GM21447 (cell line): ENCODE measurements around the gene CCL2.

Experiments used
- ATAC-seq: cut with Tn5 transposase; IDR thresholded peaks from one replicate; pipeline ENCODE4 v1.9.1; 2021; ENCODE audit not compliant: unreplicated experiment

Gene CCL2

GRCh38 chr17:34237458-34237857 lies 17.6 kb upstream of the CCL2 start:
- ATAC-seq, result no peak

DNA sequence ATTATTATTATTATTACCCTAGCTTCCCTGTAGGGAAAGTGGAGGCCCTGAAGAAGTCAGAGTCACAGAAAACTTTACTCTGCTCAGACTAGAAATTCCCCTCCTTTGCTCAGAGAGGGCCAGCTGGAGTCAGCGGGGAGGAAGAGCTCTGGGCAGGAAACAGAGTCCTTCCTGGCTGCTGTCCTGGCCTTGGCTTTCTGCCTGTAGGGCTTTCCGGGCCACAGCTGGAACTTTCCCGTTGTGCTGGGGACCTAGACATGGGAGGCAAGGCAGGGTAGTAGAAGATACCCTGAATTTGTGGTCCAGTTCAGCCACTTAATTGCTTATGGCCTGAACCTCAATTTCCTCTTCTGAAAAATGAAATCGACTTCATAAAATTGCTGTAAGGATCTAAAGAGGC lies 14.0 kb upstream of the CCL2 start:
- no peak for ATAC-seq

GRCh38 chr17:34242587-34243363 lies 12.3 kb upstream of the CCL2 start:
- ATAC-seq, result no peak

DNA sequence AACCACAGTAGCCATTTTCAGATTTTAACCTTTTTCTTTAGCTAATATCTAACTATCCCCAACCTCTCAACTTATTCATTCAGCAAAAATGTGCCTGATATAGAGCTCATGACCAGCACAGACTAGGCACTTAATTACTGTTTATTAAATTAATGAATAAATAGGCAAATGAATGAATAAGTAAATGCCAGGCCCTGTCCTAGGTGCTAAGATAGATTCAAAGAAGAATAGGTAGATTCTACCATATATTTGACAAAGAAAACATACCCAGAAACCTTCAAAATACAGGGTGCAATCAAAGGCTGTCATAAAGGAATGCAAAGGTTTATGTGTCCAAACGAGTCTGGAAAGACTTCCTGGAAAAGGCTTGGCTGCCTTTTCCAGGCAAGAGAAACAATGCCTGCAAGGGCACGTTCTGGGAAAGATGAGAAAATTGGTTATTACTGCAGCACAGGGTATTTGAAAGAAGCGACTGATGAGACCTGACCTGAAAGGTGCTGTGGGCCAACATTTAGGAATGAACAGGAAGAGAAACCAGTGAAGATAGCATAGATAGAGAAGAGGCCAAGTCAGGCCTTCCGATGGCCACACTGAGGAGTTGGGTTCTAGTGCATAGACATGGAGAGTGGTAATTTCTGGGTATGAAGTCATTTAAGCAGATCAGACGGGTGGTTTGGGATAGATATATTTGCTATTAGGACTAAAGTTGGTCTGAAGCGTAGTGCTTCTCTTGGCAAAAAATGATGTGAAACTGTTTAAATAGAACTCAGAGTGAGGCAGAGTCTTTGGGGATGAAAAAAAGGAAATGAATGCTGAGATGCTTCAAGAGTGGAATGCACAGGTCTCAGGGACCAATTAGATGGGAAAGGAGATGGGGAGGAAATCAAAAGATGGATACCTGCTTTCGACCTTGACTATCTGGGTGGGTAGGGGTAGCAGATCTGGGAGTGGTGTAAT lies 11.4 kb upstream of the CCL2 start:
- no peak for ATAC-seq

GRCh38 chr17:34245351-34245905 lies 9.7 kb upstream of the CCL2 start:
- no peak for ATAC-seq

DNA sequence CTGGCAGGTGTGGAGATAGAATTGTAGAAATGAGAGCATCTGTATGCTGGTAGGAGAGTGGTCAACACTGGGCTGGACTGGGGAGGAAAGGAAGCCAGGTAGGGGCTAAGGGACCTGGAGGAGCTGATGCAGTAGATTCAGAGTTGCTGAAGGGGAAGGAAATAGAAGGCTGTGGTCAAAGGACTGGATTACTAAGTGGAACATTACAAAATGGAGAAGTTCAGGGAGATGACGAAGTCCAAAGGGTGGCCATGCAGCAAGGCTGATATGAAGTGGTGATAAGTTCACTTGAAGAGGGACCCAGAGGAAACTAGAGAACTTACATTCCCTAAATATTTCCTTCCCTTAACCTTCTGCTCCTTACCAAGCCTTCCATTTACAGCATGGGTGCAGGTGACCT lies 8.6 kb upstream of the CCL2 start:
- no peak for ATAC-seq

DNA sequence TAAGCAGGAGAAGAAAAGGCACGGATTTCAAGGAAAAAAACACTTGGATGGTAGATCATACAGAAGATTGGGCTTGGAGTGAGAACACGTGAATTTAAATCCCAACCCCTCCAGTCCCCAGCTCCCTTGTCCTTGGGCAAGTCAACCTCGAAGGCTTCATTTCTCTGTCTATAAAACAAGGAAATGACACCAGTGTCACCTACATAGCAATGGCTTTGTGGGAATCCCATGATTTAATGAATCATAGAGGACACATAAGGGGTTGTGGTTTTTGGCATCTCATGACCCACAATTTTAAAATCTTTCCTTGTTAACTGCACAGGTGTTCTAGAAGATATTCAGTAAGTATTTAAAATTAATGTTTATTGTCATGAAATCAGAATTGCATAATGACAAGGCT lies 8.2 kb upstream of the CCL2 start:
- no peak for ATAC-seq

GRCh38 chr17:34248511-34249024 lies 6.5 kb upstream of the CCL2 start:
- no peak for ATAC-seq

DNA sequence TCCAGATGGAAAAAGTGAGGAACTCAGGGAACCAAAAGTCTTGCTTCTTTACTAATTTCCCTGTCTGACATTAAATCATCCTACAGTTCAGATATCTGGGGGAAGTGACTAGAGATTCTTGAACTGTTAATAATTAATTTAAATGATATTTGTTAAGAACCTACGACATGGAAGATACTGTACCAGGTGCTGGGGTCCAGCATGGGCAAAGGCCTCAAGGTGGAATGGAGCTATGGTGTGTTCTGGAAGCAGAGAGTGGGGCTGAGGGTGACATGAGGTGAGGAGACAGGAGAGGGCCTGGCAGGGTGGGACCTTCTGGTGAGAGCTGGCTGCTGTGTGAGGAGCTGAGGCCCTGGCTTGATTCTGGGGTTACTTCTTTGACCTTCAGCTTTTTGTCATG lies 6.0 kb upstream of the CCL2 start:
- no peak for ATAC-seq

- ATAC-seq, result no peak
Observed at GRCh38 chr17:34249478-34249877, 5.6 kb upstream of the CCL2 start.

DNA sequence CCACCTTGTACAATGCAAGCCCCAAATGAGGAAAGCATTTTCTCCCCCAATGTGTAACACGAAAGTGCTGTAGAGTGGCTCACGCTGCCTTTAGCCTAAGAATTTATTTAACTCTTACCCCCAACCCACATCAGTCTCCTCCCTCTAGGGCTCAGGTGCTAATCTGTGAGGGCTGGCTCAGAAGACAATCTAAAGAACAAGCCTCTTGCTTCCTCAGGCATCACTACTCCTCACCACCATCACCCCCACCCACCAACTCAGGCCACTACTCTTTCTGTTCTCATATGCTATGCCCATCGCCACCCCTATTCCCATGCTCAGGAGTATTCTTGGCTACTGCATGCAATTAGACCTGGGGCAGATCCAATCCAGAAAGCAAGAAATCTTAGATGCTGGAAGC lies 3.9 kb upstream of the CCL2 start:
- no peak for ATAC-seq

DNA sequence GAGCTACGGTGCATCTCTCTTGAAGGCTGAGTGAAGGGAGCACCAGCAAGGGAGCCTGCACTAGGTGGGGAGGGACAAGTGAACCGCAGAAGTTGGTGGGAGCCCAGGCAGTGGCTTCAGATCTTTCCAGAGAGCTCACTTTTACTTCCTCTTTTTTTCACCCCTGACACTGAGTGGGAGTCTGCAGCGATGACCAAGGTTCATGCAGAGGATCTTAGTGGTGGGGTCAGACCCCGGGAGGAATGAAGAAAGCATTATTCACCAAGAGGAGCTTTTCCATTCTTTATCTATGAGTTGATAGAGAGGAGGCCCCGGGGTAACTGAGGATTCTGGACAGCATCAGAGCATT lies 3.0 kb upstream of the CCL2 start:
- ATAC-seq, result no peak

- ATAC-seq, result no peak
Observed at GRCh38 chr17:34252444-34253138, 2.5 kb upstream of the CCL2 start.

- ATAC-seq, result no peak
Observed at GRCh38 chr17:34253139-34253525, 2.0 kb upstream of the CCL2 start.

- ATAC-seq, result no peak
Observed at GRCh38 chr17:34254146-34254545, 939 bp upstream of the CCL2 start.

DNA sequence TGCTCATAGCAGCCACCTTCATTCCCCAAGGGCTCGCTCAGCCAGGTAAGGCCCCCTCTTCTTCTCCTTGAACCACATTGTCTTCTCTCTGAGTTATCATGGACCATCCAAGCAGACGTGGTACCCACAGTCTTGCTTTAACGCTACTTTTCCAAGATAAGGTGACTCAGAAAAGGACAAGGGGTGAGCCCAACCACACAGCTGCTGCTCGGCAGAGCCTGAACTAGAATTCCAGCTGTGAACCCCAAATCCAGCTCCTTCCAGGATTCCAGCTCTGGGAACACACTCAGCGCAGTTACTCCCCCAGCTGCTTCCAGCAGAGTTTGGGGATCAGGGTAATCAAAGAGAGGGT lies 272 bp downstream of the CCL2 start:
- ATAC-seq, result no peak

- ATAC-seq, result no peak
Observed at GRCh38 chr17:34255841-34256240, 756 bp downstream of the CCL2 start.

- ATAC-seq, result no peak
Observed at GRCh38 chr17:34257299-34257985, 2.4 kb downstream of the CCL2 start.

GRCh38 chr17:34257986-34258326 lies 2.9 kb downstream of the CCL2 start:
- ATAC-seq, result no peak

DNA sequence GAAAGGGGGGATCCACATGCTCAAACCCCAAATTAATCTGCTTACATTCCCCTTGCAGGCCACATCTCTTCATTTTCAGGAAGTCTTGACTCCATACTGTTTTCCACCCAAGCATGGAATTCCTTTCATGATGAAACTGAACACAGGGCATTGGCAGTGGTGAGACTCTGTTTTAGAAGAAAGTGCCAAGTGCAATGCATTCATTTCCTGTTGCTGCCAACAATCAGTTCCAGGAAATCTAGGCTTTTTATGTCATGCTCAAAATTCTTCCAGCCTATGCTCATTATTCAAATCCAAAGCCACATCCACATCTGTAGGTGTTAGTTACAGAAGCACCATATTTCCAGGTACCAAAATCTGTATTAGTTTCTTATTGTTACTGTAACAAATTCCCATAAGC lies 4.1 kb downstream of the CCL2 start:
- ATAC-seq, result no peak

DNA sequence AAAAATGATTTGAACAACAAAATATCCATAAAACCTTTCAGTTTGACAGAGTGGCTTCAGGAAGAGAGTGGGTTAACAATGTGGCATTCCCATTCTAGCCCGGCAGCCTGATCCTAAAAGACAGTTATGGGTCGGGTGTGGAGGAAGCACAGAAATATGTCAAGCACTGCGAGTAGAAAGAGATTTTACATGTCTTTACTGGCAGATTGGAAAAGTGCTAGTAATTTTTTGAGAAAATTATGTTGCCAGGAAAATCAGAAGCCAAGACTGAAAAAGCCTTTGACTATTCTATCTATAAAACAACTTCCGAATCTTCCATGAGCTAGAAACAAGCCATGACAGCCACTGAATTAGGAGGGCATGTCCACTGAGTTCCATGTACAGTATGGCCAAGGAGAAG lies 5.8 kb downstream of the CCL2 start:
- no peak for ATAC-seq
